ENCODE results near the gene EFCAB6. TPM values are rescaled to one million over a fixed set of nuclear protein-coding genes. Genes with fewer than 3 reads are reported as not detected.

EFCAB6 gene
- total and polyA plus RNA-seq, 7 donors = 0.07 to 0.84 (median 0.50) TPM

GRCh38 chr22:43749473-43749872, 62.6 kb downstream of the EFCAB6 start:
- Histone ChIP-seq H3K36me3 (ENCODE audit: insufficient read depth in 1 of 2, low read depth in 1 of 2) (no peaks in the 10 kb centered on the region), H3K4me1 (no peaks in the 10 kb centered on the region), H3K27me3 (ENCODE audit: insufficient read depth in 3 of 3, low read length in 2 of 3) (peaks cover 0 to 18% (median 0%) of the 10 kb centered on the region in 3 donors), H3K27ac (no peak overlapping the region), H3K4me3 (no peak overlapping the region), H3K9me3 (no peaks in the 10 kb centered on the region)
- intact Hi-C loops (cut with DNase I) = no loop called here
- ATAC-seq (no peak), DNase-seq (no peak)
- 84 to 88% (median 85%) methylated on average over 15 of the region's 15 CpGs for WGBS, 3 donors
- no peak for TF ChIP-seq CTCF (IDR thresholded peaks at IDR 0.05)

- H3K4me1 ChIP-seq = no peaks in the 10 kb centered on the region
- DNase-seq = no peak
- no peaks in the 10 kb centered on the region for H3K36me3 ChIP-seq (ENCODE audit: insufficient read depth in 1 of 2, low read depth in 1 of 2)
- no peaks in the 10 kb centered on the region for H3K9me3 ChIP-seq
- intact Hi-C loops (cut with DNase I) = no loop called here
- peaks cover 0 to 25% (median 0%) of the 10 kb centered on the region in 3 donors for H3K27me3 ChIP-seq (ENCODE audit: insufficient read depth in 3 of 3, low read length in 2 of 3)
- no peak for TF ChIP-seq CTCF (IDR thresholded peaks at IDR 0.05)
- 93 to 95% (median 95%) methylated on average over 6 of the region's 6 CpGs for WGBS, 3 donors
- no peak overlapping the region for H3K27ac ChIP-seq
- H3K4me3 ChIP-seq = no peak overlapping the region
- ATAC-seq = no peak
Measured at GRCh38 chr22:43747877-43748276, 64.2 kb downstream of the EFCAB6 start.

- no peaks in the 10 kb centered on the region for H3K36me3 ChIP-seq (ENCODE audit: insufficient read depth in 1 of 2, low read depth in 1 of 2)
- TF ChIP-seq CTCF (IDR thresholded peaks at IDR 0.05) = no peak
- intact Hi-C loops (cut with DNase I) = no loop called here
- no peaks in the 10 kb centered on the region for H3K4me1 ChIP-seq
- no peak overlapping the region for H3K27ac ChIP-seq
- H3K27me3 ChIP-seq (ENCODE audit: insufficient read depth in 3 of 3, low read length in 2 of 3) = peaks cover 0 to 30% (median 2%) of the 10 kb centered on the region in 3 donors
- WGBS, 3 donors = 79 to 89% (median 87%) methylated on average over 6 of the region's 6 CpGs
- H3K4me3 ChIP-seq = no peak overlapping the region
- DNase-seq (no peak), ATAC-seq (no peak)
- H3K9me3 ChIP-seq = no peaks in the 10 kb centered on the region
Measured at GRCh38 chr22:43747058-43747457, 65.0 kb downstream of the EFCAB6 start.

GRCh38 chr22:43745783-43746356, 66.2 kb downstream of the EFCAB6 start:
- no peak for DNase-seq
- H3K27me3 ChIP-seq (ENCODE audit: insufficient read depth in 3 of 3, low read length in 2 of 3) = peaks cover 0 to 38% (median 2%) of the 10 kb centered on the region in 3 donors
- H3K27ac ChIP-seq = no peak overlapping the region
- 52 to 57% (median 54%) methylated on average over 13 of the region's 13 CpGs for whole genome bisulfite sequencing, 3 donors
- no peak overlapping the region for H3K4me3 ChIP-seq
- no peaks in the 10 kb centered on the region for H3K4me1 ChIP-seq
- TF ChIP-seq CTCF (IDR thresholded peaks at IDR 0.05) = no peak
- intact Hi-C loops (cut with DNase I) = no loop called here
- H3K9me3 ChIP-seq = no peaks in the 10 kb centered on the region
- no peak for ATAC-seq
- H3K36me3 ChIP-seq (ENCODE audit: insufficient read depth in 1 of 2, low read depth in 1 of 2) = no peaks in the 10 kb centered on the region

GRCh38 chr22:43745411-43745770, 66.7 kb downstream of the EFCAB6 start:
- 30 to 43% (median 33%) methylated on average over 7 of the region's 7 CpGs for WGBS, 3 donors
- ATAC-seq (no peak), DNase-seq (no peak)
- Histone ChIP-seq H3K9me3 (no peaks in the 10 kb centered on the region), H3K4me3 (no peak overlapping the region), H3K27me3 (ENCODE audit: insufficient read depth in 3 of 3, low read length in 2 of 3) (peaks cover 0 to 43% (median 2%) of the 10 kb centered on the region in 3 donors), H3K4me1 (no peaks in the 10 kb centered on the region), H3K36me3 (ENCODE audit: insufficient read depth in 1 of 2, low read depth in 1 of 2) (no peaks in the 10 kb centered on the region), H3K27ac (no peak overlapping the region)
- intact Hi-C loops (cut with DNase I) = no loop called here
- no peak for TF ChIP-seq CTCF (IDR thresholded peaks at IDR 0.05)

All from psoas muscle (tissue), 8 donors.